Body of pancreas (tissue), 4 donors: ENCODE results near the gene PYROXD2.

Experiments
- POLR2A ChIP-seq, 3 donors: fragments of 450-650 bp; IDR thresholded peaks; one replicate each; pipeline ENCODE4 v1.6.1; 2016; ENCODE audit warnings: antibody characterized with exemption in 3 of 3, mild to moderate bottlenecking in 2 of 3
- TF ChIP-seq, protein P1 (sequence below), 7 experiments: fragments of 450-650 bp in 4 of 7; fragments of 200-600 bp in 3 of 7; sonication (generic) in 3 of 7; IDR thresholded peaks; one replicate each; pipeline ENCODE4 v1.5.1; 2016 to 2019; ENCODE audit warnings: antibody characterized with exemption in 7 of 7

DNA sequence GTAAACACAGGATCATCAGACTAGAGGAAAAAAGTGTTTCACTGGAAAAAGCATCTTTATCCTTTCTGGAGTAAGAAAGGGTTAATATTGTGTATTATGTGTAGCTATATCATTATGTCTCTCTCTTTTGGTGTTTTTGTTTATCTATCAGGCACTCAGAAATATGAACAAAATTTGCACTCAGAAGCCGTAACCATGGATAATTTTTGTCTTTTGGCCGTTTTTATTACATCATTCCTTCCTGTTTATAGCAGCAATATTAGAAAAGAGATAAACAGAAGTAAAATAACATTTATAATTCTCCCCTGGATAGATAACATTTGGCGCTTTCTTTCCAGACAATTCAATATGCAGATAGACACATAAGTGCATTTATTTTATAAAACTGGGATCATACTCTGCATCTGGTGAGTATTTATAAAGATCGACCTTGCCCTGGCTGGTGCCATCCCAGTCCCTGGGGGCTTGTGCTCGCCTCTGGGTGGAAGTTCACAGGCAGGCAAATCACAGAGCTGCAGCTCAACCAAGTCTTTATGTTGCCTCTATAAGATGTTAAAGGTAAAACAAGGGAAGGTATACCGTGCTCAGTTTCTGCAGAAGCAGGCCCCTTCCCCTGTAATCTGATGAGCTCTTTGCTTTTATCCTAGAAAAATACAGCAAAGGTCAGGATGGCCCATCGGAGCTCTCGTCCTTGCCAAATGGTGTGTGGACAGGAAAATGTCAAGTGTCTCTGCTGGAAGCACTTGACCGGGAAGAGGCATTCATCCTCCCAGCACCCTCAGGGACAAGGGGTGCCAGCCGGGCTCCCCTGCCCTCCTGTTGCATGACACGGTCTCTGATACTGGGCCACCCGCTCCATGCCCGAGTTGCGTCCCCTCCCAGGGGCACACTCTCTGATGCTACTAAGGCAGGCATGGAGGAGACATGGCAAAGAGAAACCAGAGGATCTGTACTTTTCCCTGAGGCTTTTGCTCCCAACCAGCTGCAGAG lies 43.9 kb downstream of the PYROXD2 start:
- TF ChIP-seq, protein P1, sequence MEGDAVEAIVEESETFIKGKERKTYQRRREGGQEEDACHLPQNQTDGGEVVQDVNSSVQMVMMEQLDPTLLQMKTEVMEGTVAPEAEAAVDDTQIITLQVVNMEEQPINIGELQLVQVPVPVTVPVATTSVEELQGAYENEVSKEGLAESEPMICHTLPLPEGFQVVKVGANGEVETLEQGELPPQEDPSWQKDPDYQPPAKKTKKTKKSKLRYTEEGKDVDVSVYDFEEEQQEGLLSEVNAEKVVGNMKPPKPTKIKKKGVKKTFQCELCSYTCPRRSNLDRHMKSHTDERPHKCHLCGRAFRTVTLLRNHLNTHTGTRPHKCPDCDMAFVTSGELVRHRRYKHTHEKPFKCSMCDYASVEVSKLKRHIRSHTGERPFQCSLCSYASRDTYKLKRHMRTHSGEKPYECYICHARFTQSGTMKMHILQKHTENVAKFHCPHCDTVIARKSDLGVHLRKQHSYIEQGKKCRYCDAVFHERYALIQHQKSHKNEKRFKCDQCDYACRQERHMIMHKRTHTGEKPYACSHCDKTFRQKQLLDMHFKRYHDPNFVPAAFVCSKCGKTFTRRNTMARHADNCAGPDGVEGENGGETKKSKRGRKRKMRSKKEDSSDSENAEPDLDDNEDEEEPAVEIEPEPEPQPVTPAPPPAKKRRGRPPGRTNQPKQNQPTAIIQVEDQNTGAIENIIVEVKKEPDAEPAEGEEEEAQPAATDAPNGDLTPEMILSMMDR (IDR thresholded peaks at IDR 0.05), result no peak
- TF ChIP-seq POLR2A (IDR thresholded peaks at IDR 0.05), result no peak
